GM12878 (cell line): ENCODE measurements around the gene WDFY4. TPM values are rescaled to one million over a fixed set of nuclear protein-coding genes. Genes with fewer than 3 reads are reported as not detected.

Source experiments
- ATAC-seq: fragments of 200-7000 bp; cut with Tn5 transposase; 3 replicates; pipeline ENCODE4 v1.9.1; 2020; ENCODE audit warnings: mild to moderate bottlenecking, moderate library complexity
- BruUV-seq: library from RNA; stranded (reverse); fragments of 400-500 nt; replicated peaks from 2 replicates; lab custom pipeline; 2021; lab: Mats Ljungman, UMichigan
- CTCF ChIA-PET: fragments of 300-600 bp; sonication (Branson Sonifier 250); formaldehyde crosslinking; extraction: SDS; loops from one replicate; lab custom pipeline; 2021; ENCODE audit warnings: inconsistent platforms; lab: Yijun Ruan, JAX
- POLR2A ChIA-PET: fragments of 350-600 bp; formaldehyde crosslinking; extraction: SDS; loops from one replicate; lab custom pipeline; 2021; ENCODE audit warnings: inconsistent platforms; lab: Charles Lee
- RAD21 ChIA-PET: fragments of 300-600 bp; sonication (Branson Sonifier 250); formaldehyde crosslinking; loops from one replicate; lab custom pipeline; 2023; ENCODE audit warnings: antibody characterized with exemption; ENCODE audit not compliant: unreplicated experiment; lab: Charles Lee
- SMC1A ChIA-PET: fragments of 300-600 bp; sonication (Branson Sonifier 250); formaldehyde crosslinking; loops from one replicate; lab custom pipeline; 2023; ENCODE audit not compliant: unreplicated experiment, uncharacterized antibody; lab: Charles Lee
- DNase-seq: peaks from one replicate; pipeline ENCODE4 v3.0.0-alpha.2; 2011; ENCODE audit warnings: low read depth, low spot score
- FAIRE-seq: peaks from 3 replicates; lab custom pipeline; 2011; peaks lifted over from hg19 to GRCh38; lab: Jason Lieb, UNC
- H2AFZ ChIP-seq: 2 replicates; pipeline ENCODE4 v1.6.0; 2011; ENCODE audit warnings: low read depth, low read length, control low read depth; ENCODE audit not compliant: control insufficient read depth
- H3K27ac ChIP-seq: 2 replicates; pipeline ENCODE4 v1.5.1; 2011; ENCODE audit warnings: control low read depth; ENCODE audit not compliant: control insufficient read depth, insufficient read depth
- H3K27me3 ChIP-seq, 2 experiments: replicated peaks in 1 of 2; 2 replicates each; pipeline versions ENCODE4 v1.6.0 to v1.6.1; 2011; ENCODE audit warnings: low read length in 1 of 2; ENCODE audit not compliant: control insufficient read depth in 2 of 2, insufficient read depth in 2 of 2
- H3K36me3 ChIP-seq, 2 experiments: 2 replicates each; pipeline ENCODE4 v1.5.1; 2011; ENCODE audit warnings: low read length in 1 of 2; ENCODE audit not compliant: control insufficient read depth in 2 of 2, insufficient read depth in 2 of 2
- H3K4me1 ChIP-seq: 2 replicates; pipeline ENCODE4 v1.6.1; 2011; ENCODE audit warnings: mild to moderate bottlenecking, low read length, moderate library complexity, mixed read lengths; ENCODE audit not compliant: control insufficient read depth, insufficient read depth
- H3K4me2 ChIP-seq: 2 replicates; pipeline ENCODE4 v1.6.0; 2011; ENCODE audit warnings: control low read depth; ENCODE audit not compliant: control insufficient read depth, insufficient read depth
- H3K4me3 ChIP-seq: fragments of 200-600 bp; sonication (generic); 2 replicates; pipeline ENCODE4 v1.5.1; 2016
- H3K79me2 ChIP-seq: 2 replicates; pipeline ENCODE4 v1.6.0; 2011; ENCODE audit warnings: low read length; ENCODE audit not compliant: control insufficient read depth, insufficient read depth
- H3K9ac ChIP-seq: 2 replicates; pipeline ENCODE4 v1.8.0; 2011; ENCODE audit warnings: low read length, control low read depth, mixed read lengths; ENCODE audit not compliant: control insufficient read depth, insufficient read depth
- H3K9me3 ChIP-seq: replicated peaks from 3 replicates; pipeline ENCODE4 v1.5.1; 2011; ENCODE audit warnings: mild to moderate bottlenecking, low read length; ENCODE audit not compliant: control insufficient read depth, insufficient read depth
- H4K20me1 ChIP-seq: 2 replicates; pipeline ENCODE4 v1.6.0; 2011; ENCODE audit not compliant: control insufficient read depth, insufficient read depth
- ATF7 ChIP-seq: fragments of 450-650 bp; IDR thresholded peaks from 2 replicates; pipeline ENCODE4 v1.6.1; 2016; ENCODE audit warnings: low read depth, mild to moderate bottlenecking
- BCL11A ChIP-seq: IDR thresholded peaks from 2 replicates; pipeline ENCODE4 v1.6.1; 2011; ENCODE audit warnings: low read depth, low read length
- E2F4 ChIP-seq: IDR thresholded peaks from 2 replicates; pipeline ENCODE4 v1.6.1; 2012; ENCODE audit warnings: low read depth, low read length, improper control_type of control experiment
- IKZF2 ChIP-seq, 2 experiments: fragments of 450-650 bp; IDR thresholded peaks; 2 replicates each; pipeline ENCODE4 v1.6.1; 2017; ENCODE audit warnings: mild to moderate bottlenecking in 2 of 2, moderate library complexity in 2 of 2
- MXI1 ChIP-seq: fragments of 150-350 bp; IDR thresholded peaks from 2 replicates; pipeline ENCODE4 v1.6.1; 2011; ENCODE audit warnings: low read depth, mild to moderate bottlenecking, inconsistent platforms, low read length, improper control_type of control experiment
- PML ChIP-seq: IDR thresholded peaks from 2 replicates; pipeline ENCODE4 v1.6.1; 2012; ENCODE audit warnings: low read length, inconsistent platforms
- RAD51 ChIP-seq: fragments of 450-650 bp; IDR thresholded peaks from 2 replicates; pipeline ENCODE4 v1.6.1; 2016; ENCODE audit warnings: moderate library complexity, mild to moderate bottlenecking, inconsistent platforms
- RB1 ChIP-seq: fragments of 450-650 bp; formaldehyde crosslinking; IDR thresholded peaks from 2 replicates; pipeline ENCODE4 v1.6.1; 2017; ENCODE audit warnings: mild to moderate bottlenecking, borderline replicate concordance
- RFX5 ChIP-seq: IDR thresholded peaks from 2 replicates; pipeline ENCODE4 v1.6.1; 2011; ENCODE audit warnings: low read depth, low read length, improper control_type of control experiment
- SREBF1 ChIP-seq: IDR thresholded peaks from 2 replicates; pipeline ENCODE4 v1.6.1; 2012; ENCODE audit warnings: mild to moderate bottlenecking, low read length
- TAF1 ChIP-seq: IDR thresholded peaks from 2 replicates; pipeline ENCODE4 v1.6.1; 2011; ENCODE audit warnings: mild to moderate bottlenecking, low read depth, low read length, borderline replicate concordance
- TBL1XR1 ChIP-seq: IDR thresholded peaks from 2 replicates; pipeline ENCODE4 v1.6.1; 2012; ENCODE audit warnings: low read depth, low read length, improper control_type of control experiment
- TCF12 ChIP-seq: IDR thresholded peaks from 2 replicates; pipeline ENCODE4 v1.6.1; 2011; ENCODE audit warnings: low read depth, mild to moderate bottlenecking, low read length
- WRNIP1 ChIP-seq: IDR thresholded peaks from 2 replicates; pipeline ENCODE4 v1.6.1; 2011; ENCODE audit warnings: low read depth, low read length, improper control_type of control experiment, borderline replicate concordance
- ZNF217 ChIP-seq: fragments of 450-650 bp; IDR thresholded peaks from 2 replicates; pipeline ENCODE4 v1.6.1; 2017; ENCODE audit warnings: antibody characterized with exemption, mild to moderate bottlenecking
- WGBS: methylation state at CpG from one replicate; pipeline ENCODE4 v1.1.6; 2016; ENCODE audit warnings: low lambda C conversion rate; ENCODE audit not compliant: insufficient replicate concordance, insufficient coverage; ENCODE audit errors: missing lambda C conversion rate; 5-methylcytosine and 5-hydroxymethylcytosine counted together
- in situ Hi-C: fragments of 300-500 bp; cut with MboI; formaldehyde crosslinking; loops from 9 replicates; pipeline ENCODE4 v1.14.3; 2018; ENCODE audit warnings: mixed read lengths
- intact Hi-C: fragments of 100-400 bp; cut with micrococcal nuclease; formaldehyde crosslinking; loops from one replicate; pipeline ENCODE4 v1.14.2; 2022; ENCODE audit not compliant: unreplicated experiment
- polyA plus RNA-seq, 11 experiments: library from polyadenylated mRNA; depleted of rRNA in 4 of 11; unstranded in 6 of 11; stranded (reverse) in 5 of 11; fragments of >200 nt; fragmentation: Nextera tagmentation in 4 of 11; fragmentation: Illumina TruSeq in 1 of 11; extraction: Ambion mirVana in 4 of 11; extraction: Trizol in 1 of 11; gene quantifications; 1 replicate in 1 of 11; 2 replicates in 10 of 11; pipeline versions ENCODE4 v1.2.1 to v1.2.3, GENCODE V29; 2011 to 2016; ENCODE audit warnings: inconsistent platforms in 2 of 11, missing spikeins in 2 of 11, low read depth in 1 of 11
- total RNA-seq, 4 experiments: library from RNA; depleted of rRNA in 3 of 4; stranded (reverse); fragments of >200 nt in 3 of 4; fragmentation: Illumina TruSeq in 1 of 4; extraction: Trizol in 1 of 4; gene quantifications; 2 replicates each; pipeline versions ENCODE4 v1.2.1 to v1.2.3, GENCODE V29; 2013 to 2021
- TF ChIP-seq, protein P1 (sequence below): fragments of 450-650 bp; conservative IDR thresholded peaks from 2 replicates; pipeline ENCODE4 v1.6.1; 2017; ENCODE audit warnings: mild to moderate bottlenecking, moderate library complexity
- TF ChIP-seq, protein P2 (sequence below): IDR thresholded peaks from 2 replicates; pipeline ENCODE4 v1.6.1; 2012; ENCODE audit warnings: mild to moderate bottlenecking, low read depth, low read length

The WDFY4 gene
- total and polyA plus RNA-seq, 10 of the 15 experiments (the other 5 are each of a cell fraction or from before 2014, with no cell fraction given), result 13.5 to 132 (median 47.3) TPM

DNA sequence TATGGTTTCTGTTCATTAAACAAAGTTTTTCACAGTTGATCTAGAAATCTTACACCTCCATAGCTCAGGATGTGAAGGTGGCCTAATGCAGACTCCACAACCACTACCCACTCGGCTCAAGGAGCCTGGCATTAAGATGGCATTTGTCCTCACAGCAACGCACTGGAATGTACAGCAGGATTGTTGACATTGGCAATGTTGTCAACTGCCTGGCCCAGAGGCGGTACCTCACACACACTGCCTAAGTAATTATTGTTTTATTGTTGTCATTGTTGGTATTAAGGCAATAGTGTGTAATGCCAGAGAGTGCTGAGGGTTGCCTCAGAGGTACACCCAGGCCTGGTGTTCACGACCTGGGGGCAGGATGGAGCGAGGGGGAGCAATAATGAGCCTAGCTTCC lies 216.6 kb downstream of the WDFY4 start (continued):
- no peak for TF ChIP-seq TCF12
- TF ChIP-seq ZNF217, result no peak
- TF ChIP-seq E2F4, result no peak
- no peak for TF ChIP-seq RAD51

DNA sequence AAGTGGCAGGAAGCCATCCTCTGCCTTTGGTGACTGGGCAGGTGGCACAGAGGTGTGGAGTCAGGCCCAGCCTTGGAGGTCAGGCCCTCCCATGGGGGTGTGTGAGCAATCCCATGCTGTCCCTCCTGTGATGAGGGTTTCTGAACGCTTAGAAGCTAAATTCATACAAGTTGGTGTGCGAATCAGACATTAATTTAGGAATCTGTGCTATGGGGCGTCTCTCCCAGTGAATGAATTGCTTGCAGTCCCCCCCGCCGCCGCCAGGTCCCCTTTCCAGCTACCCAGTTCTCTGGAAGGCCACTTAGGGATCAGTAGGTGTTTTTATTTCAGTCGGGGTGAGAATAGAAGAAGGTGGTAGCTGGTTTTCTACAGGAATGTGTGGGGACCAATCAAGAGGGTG lies 217.4 kb downstream of the WDFY4 start:
- TF ChIP-seq, protein P1, sequence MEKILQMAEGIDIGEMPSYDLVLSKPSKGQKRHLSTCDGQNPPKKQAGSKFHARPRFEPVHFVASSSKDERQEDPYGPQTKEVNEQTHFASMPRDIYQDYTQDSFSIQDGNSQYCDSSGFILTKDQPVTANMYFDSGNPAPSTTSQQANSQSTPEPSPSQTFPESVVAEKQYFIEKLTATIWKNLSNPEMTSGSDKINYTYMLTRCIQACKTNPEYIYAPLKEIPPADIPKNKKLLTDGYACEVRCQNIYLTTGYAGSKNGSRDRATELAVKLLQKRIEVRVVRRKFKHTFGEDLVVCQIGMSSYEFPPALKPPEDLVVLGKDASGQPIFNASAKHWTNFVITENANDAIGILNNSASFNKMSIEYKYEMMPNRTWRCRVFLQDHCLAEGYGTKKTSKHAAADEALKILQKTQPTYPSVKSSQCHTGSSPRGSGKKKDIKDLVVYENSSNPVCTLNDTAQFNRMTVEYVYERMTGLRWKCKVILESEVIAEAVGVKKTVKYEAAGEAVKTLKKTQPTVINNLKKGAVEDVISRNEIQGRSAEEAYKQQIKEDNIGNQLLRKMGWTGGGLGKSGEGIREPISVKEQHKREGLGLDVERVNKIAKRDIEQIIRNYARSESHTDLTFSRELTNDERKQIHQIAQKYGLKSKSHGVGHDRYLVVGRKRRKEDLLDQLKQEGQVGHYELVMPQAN, result no peak
- no peak for TF ChIP-seq SREBF1
- TF ChIP-seq RB1, result no peak
- TF ChIP-seq WRNIP1, result no peak
- TF ChIP-seq IKZF2 (IDR thresholded peaks at IDR 0.05), result no peak
- no peak for TF ChIP-seq PML
- TF ChIP-seq TAF1, result no peak
- no peak for TF ChIP-seq RFX5
- TF ChIP-seq MXI1, result no peak
- TF ChIP-seq, protein P2, sequence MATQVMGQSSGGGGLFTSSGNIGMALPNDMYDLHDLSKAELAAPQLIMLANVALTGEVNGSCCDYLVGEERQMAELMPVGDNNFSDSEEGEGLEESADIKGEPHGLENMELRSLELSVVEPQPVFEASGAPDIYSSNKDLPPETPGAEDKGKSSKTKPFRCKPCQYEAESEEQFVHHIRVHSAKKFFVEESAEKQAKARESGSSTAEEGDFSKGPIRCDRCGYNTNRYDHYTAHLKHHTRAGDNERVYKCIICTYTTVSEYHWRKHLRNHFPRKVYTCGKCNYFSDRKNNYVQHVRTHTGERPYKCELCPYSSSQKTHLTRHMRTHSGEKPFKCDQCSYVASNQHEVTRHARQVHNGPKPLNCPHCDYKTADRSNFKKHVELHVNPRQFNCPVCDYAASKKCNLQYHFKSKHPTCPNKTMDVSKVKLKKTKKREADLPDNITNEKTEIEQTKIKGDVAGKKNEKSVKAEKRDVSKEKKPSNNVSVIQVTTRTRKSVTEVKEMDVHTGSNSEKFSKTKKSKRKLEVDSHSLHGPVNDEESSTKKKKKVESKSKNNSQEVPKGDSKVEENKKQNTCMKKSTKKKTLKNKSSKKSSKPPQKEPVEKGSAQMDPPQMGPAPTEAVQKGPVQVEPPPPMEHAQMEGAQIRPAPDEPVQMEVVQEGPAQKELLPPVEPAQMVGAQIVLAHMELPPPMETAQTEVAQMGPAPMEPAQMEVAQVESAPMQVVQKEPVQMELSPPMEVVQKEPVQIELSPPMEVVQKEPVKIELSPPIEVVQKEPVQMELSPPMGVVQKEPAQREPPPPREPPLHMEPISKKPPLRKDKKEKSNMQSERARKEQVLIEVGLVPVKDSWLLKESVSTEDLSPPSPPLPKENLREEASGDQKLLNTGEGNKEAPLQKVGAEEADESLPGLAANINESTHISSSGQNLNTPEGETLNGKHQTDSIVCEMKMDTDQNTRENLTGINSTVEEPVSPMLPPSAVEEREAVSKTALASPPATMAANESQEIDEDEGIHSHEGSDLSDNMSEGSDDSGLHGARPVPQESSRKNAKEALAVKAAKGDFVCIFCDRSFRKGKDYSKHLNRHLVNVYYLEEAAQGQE, result no peak
- TF ChIP-seq TBL1XR1, result no peak
- TF ChIP-seq BCL11A, result no peak
- no peak for TF ChIP-seq ATF7
- POLR2A ChIA-PET, result no interaction called here
- no peaks in the 10 kb centered on the region for H3K27me3 ChIP-seq
- no peak overlapping the region for H3K4me3 ChIP-seq
- 97% methylated on average over 7 of the region's 7 CpGs for WGBS
- CTCF ChIA-PET, result no interaction called here
- no peak overlapping the region for H3K27ac ChIP-seq
- H3K79me2 ChIP-seq, result no peaks in the 10 kb centered on the region
- SMC1A ChIA-PET, result interaction anchor here (1.2 kb wide), 1 partner anchor 245 kb away, joined by 3 read pairs; no protein-coding TSS in a partner anchor
- RAD21 ChIA-PET, result interaction anchor here (0.9 kb wide), 1 partner anchor 244 kb away, joined by 4 read pairs; no protein-coding TSS in a partner anchor
- H4K20me1 ChIP-seq, result no peaks in the 10 kb centered on the region
- H3K36me3 ChIP-seq, result peaks cover 19 to 28% of the 10 kb centered on the region in 2 experiments
- ATAC-seq, result no peak
- in situ Hi-C loops (no loop called here), intact Hi-C loops (no loop called here)
- no peak for DNase-seq
- H3K4me2 ChIP-seq, result no peak overlapping the region
- BruUV-seq, result no TSS peak
- H3K9ac ChIP-seq, result no peak overlapping the region
- H3K4me1 ChIP-seq, result no peaks in the 10 kb centered on the region
- no peak overlapping the region for H2AFZ ChIP-seq
- H3K9me3 ChIP-seq, result no peaks in the 10 kb centered on the region
- FAIRE-seq, result no peak
